HepG2 (cell line): ENCODE results near the gene ABT1. TPM values are rescaled to one million over a fixed set of nuclear protein-coding genes. Genes with fewer than 3 reads are reported as not detected.

Experiments
- CHD4 ChIP-seq: fragments of 200-600 bp; sonication (generic); IDR thresholded peaks from 2 replicates; pipeline ENCODE4 v1.7.0; 2017; ENCODE audit warnings: mild to moderate bottlenecking, low read length, borderline replicate concordance
- GABPA ChIP-seq, 2 experiments: IDR thresholded peaks; 2 replicates each; pipeline ENCODE4 v1.6.1; 2011 to 2016; ENCODE audit warnings: low read depth in 2 of 2, low read length in 1 of 2, missing biosample characterization in 1 of 2, missing genetic modification characterization in 1 of 2
- GZF1 ChIP-seq: sonication (generic); formaldehyde crosslinking; IDR thresholded peaks from 2 replicates; pipeline ENCODE4 v1.5.1; 2020; ENCODE audit warnings: mild to moderate bottlenecking, missing genetic modification reagents
- HMG20A ChIP-seq: IDR thresholded peaks from 2 replicates; pipeline ENCODE4 v1.6.1; 2016; ENCODE audit warnings: borderline replicate concordance
- HNRNPL ChIP-seq: fragments of 200-400 bp; formaldehyde crosslinking; IDR thresholded peaks from 2 replicates; pipeline ENCODE4 v1.6.1; 2017; ENCODE audit warnings: mild to moderate bottlenecking, low read depth, low read length
- IRF2 ChIP-seq: IDR thresholded peaks from 2 replicates; pipeline ENCODE4 v1.6.1; 2018; ENCODE audit warnings: missing genetic modification reagents, missing compliant biosample characterization
- NKX3-1 ChIP-seq: sonication (generic); formaldehyde crosslinking; IDR thresholded peaks from 2 replicates; pipeline ENCODE4 v1.5.0; 2020; ENCODE audit warnings: missing genetic modification reagents
- PHF5A ChIP-seq: IDR thresholded peaks from one replicate; pipeline ENCODE4 v1.6.1; 2018; ENCODE audit warnings: low read depth, missing genetic modification reagents; ENCODE audit not compliant: unreplicated experiment
- SPEN ChIP-seq: sonication (generic); formaldehyde crosslinking; IDR thresholded peaks from 2 replicates; pipeline ENCODE4 v1.5.1; 2020; ENCODE audit warnings: low read depth, mild to moderate bottlenecking, missing genetic modification reagents
- SSRP1 ChIP-seq: IDR thresholded peaks from 2 replicates; pipeline ENCODE4 v1.6.1; 2016; ENCODE audit warnings: control low read depth
- TAF15 ChIP-seq: fragments of 200-400 bp; formaldehyde crosslinking; IDR thresholded peaks from one replicate; pipeline ENCODE4 v1.6.1; 2018; ENCODE audit warnings: mild to moderate bottlenecking, low read depth, low read length; ENCODE audit not compliant: poor library complexity, severe bottlenecking
- TARDBP ChIP-seq: sonication (generic); formaldehyde crosslinking; IDR thresholded peaks from 2 replicates; pipeline ENCODE4 v1.8.0; 2022; ENCODE audit warnings: mild to moderate bottlenecking, missing genetic modification reagents
- TBX2 ChIP-seq: sonication (generic); formaldehyde crosslinking; IDR thresholded peaks from 2 replicates; pipeline ENCODE4 v1.5.0; 2020; ENCODE audit warnings: missing genetic modification reagents, mild to moderate bottlenecking, borderline replicate concordance
- ZFP37 ChIP-seq: sonication (generic); formaldehyde crosslinking; IDR thresholded peaks from 2 replicates; pipeline ENCODE4 v1.4.0; 2020; ENCODE audit warnings: missing genetic modification reagents, borderline replicate concordance
- ZFP82 ChIP-seq: sonication (generic); formaldehyde crosslinking; IDR thresholded peaks from 2 replicates; pipeline ENCODE4 v1.5.1; 2020; ENCODE audit warnings: mild to moderate bottlenecking, missing genetic modification reagents, borderline replicate concordance
- ZKSCAN1 ChIP-seq: fragments of 150-350 bp; IDR thresholded peaks from 2 replicates; pipeline ENCODE4 v1.6.1; 2014; ENCODE audit warnings: low read length
- ZNF331 ChIP-seq: sonication (generic); formaldehyde crosslinking; IDR thresholded peaks from 2 replicates; pipeline ENCODE4 v1.4.0; 2020; ENCODE audit warnings: missing genetic modification reagents
- ZNF333 ChIP-seq: sonication (generic); formaldehyde crosslinking; IDR thresholded peaks from 2 replicates; pipeline ENCODE4 v1.4.0; 2020; ENCODE audit warnings: mild to moderate bottlenecking, missing genetic modification reagents, borderline replicate concordance
- ZNF614 ChIP-seq: IDR thresholded peaks from 2 replicates; pipeline ENCODE4 v1.6.1; 2018; ENCODE audit warnings: missing biosample characterization, missing genetic modification reagents, inconsistent platforms, borderline replicate concordance
- ZNF629 ChIP-seq: sonication (generic); formaldehyde crosslinking; conservative IDR thresholded peaks from 2 replicates; pipeline ENCODE4 v1.5.0; 2020; ENCODE audit warnings: missing genetic modification reagents
- ZNF746 ChIP-seq: sonication (generic); formaldehyde crosslinking; IDR thresholded peaks from 2 replicates; pipeline ENCODE4 v1.8.0; 2022; ENCODE audit warnings: mild to moderate bottlenecking, missing genetic modification reagents
- ZNF841 ChIP-seq: sonication (generic); formaldehyde crosslinking; IDR thresholded peaks from 2 replicates; pipeline ENCODE4 v1.8.1; 2023; ENCODE audit warnings: missing genetic modification reagents, borderline replicate concordance
- ZSCAN29 ChIP-seq: sonication (generic); formaldehyde crosslinking; conservative IDR thresholded peaks from 2 replicates; pipeline ENCODE4 v1.4.0; 2020; ENCODE audit warnings: mild to moderate bottlenecking, missing genetic modification reagents
- polyA plus RNA-seq, 8 experiments: library from polyadenylated mRNA; depleted of rRNA in 3 of 8; stranded (reverse) in 7 of 8; unstranded in 1 of 8; fragments of >200 nt; fragmentation: Illumina TruSeq in 4 of 8; extraction: Trizol in 4 of 8; gene quantifications; 2 replicates each; pipeline versions ENCODE4 v1.2.1 to v1.2.3, GENCODE V29; 2011 to 2016; ENCODE audit warnings: low read depth in 4 of 8, missing spikeins in 1 of 8, mixed read lengths in 1 of 8; ENCODE audit not compliant: insufficient read depth in 1 of 8
- total RNA-seq, 5 experiments: library from RNA; depleted of rRNA; stranded (reverse); fragments of >200 nt; fragmentation: Illumina TruSeq; extraction: Trizol; gene quantifications; 2 replicates each; pipeline ENCODE4 v1.2.3, GENCODE V29; 2016; ENCODE audit warnings: low read depth in 1 of 5
- TF ChIP-seq, protein P1 (sequence below): sonication (generic); formaldehyde crosslinking; IDR thresholded peaks from 2 replicates; pipeline ENCODE4 v1.5.0; 2020; ENCODE audit warnings: mild to moderate bottlenecking, missing genetic modification reagents
- TF ChIP-seq, protein P2 (sequence below): sonication (generic); formaldehyde crosslinking; IDR thresholded peaks from 2 replicates; pipeline ENCODE4 v1.9.0; 2022; ENCODE audit warnings: missing genetic modification reagents, mild to moderate bottlenecking, borderline replicate concordance
- TF ChIP-seq, protein P3 (sequence below): sonication (generic); formaldehyde crosslinking; IDR thresholded peaks from 2 replicates; pipeline ENCODE4 v1.5.1; 2020; ENCODE audit warnings: missing genetic modification reagents, mild to moderate bottlenecking, borderline replicate concordance

ABT1 gene
- total and polyA plus RNA-seq, 2 of the 13 experiments (the other 11 are each of a cell fraction or from before 2014, with no cell fraction given), result 38.4 TPM

DNA sequence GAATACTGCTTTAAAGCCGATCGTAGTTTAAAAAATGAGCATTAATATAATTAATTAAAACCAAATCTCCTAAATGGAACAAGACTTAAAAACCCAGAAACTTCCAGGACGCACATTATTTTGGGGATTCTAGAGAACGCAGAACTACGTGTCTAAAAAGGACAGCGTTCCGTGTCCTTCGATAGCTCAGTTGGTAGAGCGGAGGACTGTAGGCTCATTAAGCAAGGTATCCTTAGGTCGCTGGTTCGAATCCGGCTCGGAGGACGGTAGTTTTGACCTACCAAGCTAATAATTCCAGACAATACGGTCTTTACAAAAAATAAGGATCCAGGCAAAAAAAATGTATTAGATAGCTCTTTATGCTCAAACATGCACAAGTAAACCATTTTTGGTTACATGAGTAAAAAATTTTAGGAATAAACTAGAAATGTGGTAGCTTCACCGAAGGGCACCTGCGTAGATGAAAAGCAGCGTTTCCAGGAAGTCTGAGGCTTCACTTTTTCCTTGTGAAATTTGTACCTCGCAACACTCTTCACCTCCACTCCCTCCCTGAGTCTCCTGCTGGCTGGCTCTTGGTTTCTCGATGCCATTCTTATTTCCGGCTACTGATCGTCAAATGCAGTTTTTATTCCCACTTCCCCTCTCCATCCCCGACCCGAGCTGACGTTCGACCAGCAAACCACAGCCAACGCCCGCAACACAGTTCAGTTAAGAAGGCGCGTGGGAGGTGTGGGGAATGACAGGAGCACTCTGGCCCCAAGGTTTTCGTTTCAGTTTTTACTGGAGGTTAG is 19.6 kb upstream of the ABT1 start (continued):
- TF ChIP-seq, protein P1, sequence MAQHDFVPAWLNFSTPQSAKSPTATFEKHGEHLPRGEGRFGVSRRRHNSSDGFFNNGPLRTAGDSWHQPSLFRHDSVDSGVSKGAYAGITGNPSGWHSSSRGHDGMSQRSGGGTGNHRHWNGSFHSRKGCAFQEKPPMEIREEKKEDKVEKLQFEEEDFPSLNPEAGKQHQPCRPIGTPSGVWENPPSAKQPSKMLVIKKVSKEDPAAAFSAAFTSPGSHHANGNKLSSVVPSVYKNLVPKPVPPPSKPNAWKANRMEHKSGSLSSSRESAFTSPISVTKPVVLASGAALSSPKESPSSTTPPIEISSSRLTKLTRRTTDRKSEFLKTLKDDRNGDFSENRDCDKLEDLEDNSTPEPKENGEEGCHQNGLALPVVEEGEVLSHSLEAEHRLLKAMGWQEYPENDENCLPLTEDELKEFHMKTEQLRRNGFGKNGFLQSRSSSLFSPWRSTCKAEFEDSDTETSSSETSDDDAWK (CRISPR knock-in tag), result no peak
- no peak for TF ChIP-seq ZNF746 (CRISPR knock-in tag)
- TF ChIP-seq ZSCAN29 (CRISPR knock-in tag), result no peak
- TF ChIP-seq ZNF333 (CRISPR knock-in tag), result no peak
- 0 out of 2 replicates have a peak, but pooled peaks have one; percentile 42 for TF ChIP-seq ZNF629 (CRISPR knock-in tag)
- TF ChIP-seq GZF1 (CRISPR knock-in tag), result peak; percentile 97
- no peak for TF ChIP-seq ZFP82
- TF ChIP-seq ZNF331 (CRISPR knock-in tag), result no peak
- TF ChIP-seq, protein P2, sequence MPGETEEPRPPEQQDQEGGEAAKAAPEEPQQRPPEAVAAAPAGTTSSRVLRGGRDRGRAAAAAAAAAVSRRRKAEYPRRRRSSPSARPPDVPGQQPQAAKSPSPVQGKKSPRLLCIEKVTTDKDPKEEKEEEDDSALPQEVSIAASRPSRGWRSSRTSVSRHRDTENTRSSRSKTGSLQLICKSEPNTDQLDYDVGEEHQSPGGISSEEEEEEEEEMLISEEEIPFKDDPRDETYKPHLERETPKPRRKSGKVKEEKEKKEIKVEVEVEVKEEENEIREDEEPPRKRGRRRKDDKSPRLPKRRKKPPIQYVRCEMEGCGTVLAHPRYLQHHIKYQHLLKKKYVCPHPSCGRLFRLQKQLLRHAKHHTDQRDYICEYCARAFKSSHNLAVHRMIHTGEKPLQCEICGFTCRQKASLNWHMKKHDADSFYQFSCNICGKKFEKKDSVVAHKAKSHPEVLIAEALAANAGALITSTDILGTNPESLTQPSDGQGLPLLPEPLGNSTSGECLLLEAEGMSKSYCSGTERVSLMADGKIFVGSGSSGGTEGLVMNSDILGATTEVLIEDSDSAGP, result no peak
- no peak for TF ChIP-seq ZFP37
- TF ChIP-seq CHD4, result peak; percentile 85; the same call in 1 of the 2 replicates
- TF ChIP-seq TAF15, result no peak
- no peak for TF ChIP-seq HNRNPL
- TF ChIP-seq SSRP1 (CRISPR knock-in tag), result no peak
- peak; percentile 64; the same call in 1 of the 2 replicates for TF ChIP-seq IRF2 (CRISPR knock-in tag)
- TF ChIP-seq ZKSCAN1, result no peak
- TF ChIP-seq, protein P3, sequence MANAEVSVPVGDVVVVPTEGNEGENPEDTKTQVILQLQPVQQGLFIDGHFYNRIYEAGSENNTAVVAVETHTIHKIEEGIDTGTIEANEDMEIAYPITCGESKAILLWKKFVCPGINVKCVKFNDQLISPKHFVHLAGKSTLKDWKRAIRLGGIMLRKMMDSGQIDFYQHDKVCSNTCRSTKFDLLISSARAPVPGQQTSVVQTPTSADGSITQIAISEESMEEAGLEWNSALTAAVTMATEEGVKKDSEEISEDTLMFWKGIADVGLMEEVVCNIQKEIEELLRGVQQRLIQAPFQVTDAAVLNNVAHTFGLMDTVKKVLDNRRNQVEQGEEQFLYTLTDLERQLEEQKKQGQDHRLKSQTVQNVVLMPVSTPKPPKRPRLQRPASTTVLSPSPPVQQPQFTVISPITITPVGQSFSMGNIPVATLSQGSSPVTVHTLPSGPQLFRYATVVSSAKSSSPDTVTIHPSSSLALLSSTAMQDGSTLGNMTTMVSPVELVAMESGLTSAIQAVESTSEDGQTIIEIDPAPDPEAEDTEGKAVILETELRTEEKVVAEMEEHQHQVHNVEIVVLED (CRISPR knock-in tag), result peak; percentile 35; the same call in 1 of the 2 replicates
- no peak for TF ChIP-seq TBX2
- peak; percentile 79; the same call in 1 of the 2 replicates for TF ChIP-seq NKX3-1 (CRISPR knock-in tag)
- TF ChIP-seq TARDBP, result peak; percentile 26; the same call in 1 of the 2 replicates
- no peak for TF ChIP-seq ZNF841 (CRISPR knock-in tag)
- TF ChIP-seq GABPA (IDR thresholded peaks at IDR 0.05; ENCODE audit: low read depth, low read length), result no peak
- no peak for TF ChIP-seq GABPA (CRISPR knock-in tag; IDR thresholded peaks at IDR 0.05; ENCODE audit: low read depth)
- peak; percentile 82; the same call in 1 of the 2 replicates for TF ChIP-seq ZNF614 (CRISPR knock-in tag)
- 0 out of 2 replicates have a peak, but pooled peaks have one; percentile 13 for TF ChIP-seq SPEN
- peak; percentile 48 for TF ChIP-seq PHF5A
- TF ChIP-seq HMG20A, result no peak; the same call in 1 of the 2 replicates
